A549 treated with CpdA at 1 μM for 4 hours (cell line): ENCODE results near the gene SPPL2C. TPM values are rescaled to one million over a fixed set of nuclear protein-coding genes. Genes with fewer than 3 reads are reported as not detected.

ENCODE experiments used
- total RNA-seq: library from RNA; stranded (reverse); fragments of 200-300 nt; extraction: Qiagen RNA extraction; gene quantifications from 5 replicates; pipeline ENCODE4 v1.2.3, GENCODE V29; 2022; ENCODE audit warnings: low read depth

Gene SPPL2C, protein sequence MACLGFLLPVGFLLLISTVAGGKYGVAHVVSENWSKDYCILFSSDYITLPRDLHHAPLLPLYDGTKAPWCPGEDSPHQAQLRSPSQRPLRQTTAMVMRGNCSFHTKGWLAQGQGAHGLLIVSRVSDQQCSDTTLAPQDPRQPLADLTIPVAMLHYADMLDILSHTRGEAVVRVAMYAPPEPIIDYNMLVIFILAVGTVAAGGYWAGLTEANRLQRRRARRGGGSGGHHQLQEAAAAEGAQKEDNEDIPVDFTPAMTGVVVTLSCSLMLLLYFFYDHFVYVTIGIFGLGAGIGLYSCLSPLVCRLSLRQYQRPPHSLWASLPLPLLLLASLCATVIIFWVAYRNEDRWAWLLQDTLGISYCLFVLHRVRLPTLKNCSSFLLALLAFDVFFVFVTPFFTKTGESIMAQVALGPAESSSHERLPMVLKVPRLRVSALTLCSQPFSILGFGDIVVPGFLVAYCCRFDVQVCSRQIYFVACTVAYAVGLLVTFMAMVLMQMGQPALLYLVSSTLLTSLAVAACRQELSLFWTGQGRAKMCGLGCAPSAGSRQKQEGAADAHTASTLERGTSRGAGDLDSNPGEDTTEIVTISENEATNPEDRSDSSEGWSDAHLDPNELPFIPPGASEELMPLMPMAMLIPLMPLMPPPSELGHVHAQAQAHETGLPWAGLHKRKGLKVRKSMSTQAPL
- not detected in 5 replicates for total RNA-seq

DNA sequence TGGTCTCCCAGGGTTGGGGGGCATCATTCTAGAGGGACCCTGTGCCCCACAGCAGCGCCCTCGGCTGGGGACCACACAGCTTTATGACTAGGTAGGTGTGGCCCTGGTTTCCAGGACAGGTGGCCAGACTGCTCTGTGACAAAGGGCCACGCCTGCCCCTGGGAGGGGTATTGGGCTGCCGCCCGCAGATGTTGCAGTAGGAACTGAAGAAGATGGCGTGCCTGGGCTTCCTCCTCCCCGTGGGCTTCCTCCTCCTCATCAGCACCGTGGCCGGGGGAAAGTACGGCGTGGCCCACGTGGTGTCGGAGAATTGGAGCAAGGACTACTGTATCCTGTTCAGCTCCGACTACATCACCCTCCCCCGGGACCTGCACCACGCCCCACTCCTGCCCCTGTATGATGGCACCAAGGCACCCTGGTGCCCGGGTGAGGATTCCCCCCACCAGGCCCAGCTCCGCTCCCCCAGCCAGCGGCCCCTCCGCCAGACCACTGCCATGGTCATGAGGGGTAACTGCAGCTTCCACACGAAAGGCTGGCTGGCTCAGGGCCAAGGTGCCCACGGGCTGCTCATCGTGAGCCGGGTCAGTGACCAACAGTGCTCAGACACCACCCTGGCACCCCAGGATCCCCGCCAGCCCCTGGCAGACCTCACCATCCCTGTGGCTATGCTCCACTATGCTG is at the start of gene SPPL2C:
Gene SPPL2C (plus strand): TSS at position 187 of the 681 bp plus-strand sequence. CDS start 26 bp downstream, at position 213.

DNA sequence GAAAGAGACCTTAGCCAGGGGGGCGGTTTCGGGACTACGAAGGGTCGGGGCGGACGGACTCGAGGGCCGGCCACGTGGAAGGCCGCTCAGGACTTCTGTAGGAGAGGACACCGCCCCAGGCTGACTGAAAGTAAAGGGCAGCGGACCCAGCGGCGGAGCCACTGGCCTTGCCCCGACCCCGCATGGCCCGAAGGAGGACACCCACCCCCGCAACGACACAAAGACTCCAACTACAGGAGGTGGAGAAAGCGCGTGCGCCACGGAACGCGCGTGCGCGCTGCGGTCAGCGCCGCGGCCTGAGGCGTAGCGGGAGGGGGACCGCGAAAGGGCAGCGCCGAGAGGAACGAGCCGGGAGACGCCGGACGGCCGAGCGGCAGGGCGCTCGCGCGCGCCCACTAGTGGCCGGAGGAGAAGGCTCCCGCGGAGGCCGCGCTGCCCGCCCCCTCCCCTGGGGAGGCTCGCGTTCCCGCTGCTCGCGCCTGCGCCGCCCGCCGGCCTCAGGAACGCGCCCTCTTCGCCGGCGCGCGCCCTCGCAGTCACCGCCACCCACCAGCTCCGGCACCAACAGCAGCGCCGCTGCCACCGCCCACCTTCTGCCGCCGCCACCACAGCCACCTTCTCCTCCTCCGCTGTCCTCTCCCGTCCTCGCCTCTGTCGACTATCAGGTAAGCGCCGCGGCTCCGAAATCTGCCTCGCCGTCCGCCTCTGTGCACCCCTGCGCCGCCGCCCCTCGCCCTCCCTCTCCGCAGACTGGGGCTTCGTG is 49.5 kb downstream of the SPPL2C start, which contains the start of gene MAPT:
Gene MAPT (plus strand): TSS at position 533 of the 763 bp plus-strand sequence. CDS start 67,784 bp downstream, outside the sequence.

Other genes starting within 250 kb of the SPPL2C start
- 0.11 to 0.27 TPM (median 0.12 TPM) in 4 of 5 replicates, not detected in the other for gene CRHR1, start 60.6 kb upstream of the SPPL2C start, total RNA-seq
- 1.5 to 1.9 TPM (median 1.6 TPM) in 5 replicates for gene MAPT, start 49.7 kb downstream of the SPPL2C start, total RNA-seq
- gene STH, start 154.4 kb downstream of the SPPL2C start, total RNA-seq: not detected in 5 replicates